ENCODE data around the gene UNC5A. TPM values are rescaled to one million over a fixed set of nuclear protein-coding genes. Genes with fewer than 3 reads are reported as not detected.

The UNC5A gene
- not detected for total RNA-seq (ENCODE audit: insufficient read depth, low replicate concordance)

- DNase-seq (ENCODE audit: low spot score): no peak
These were observed at the start of gene UNC5A for GRCh38 chr5:176810081-176810597. Gene UNC5A (plus strand): TSS chr5:176810559. CDS start chr5:176810751, 192 bp downstream.

DNA sequence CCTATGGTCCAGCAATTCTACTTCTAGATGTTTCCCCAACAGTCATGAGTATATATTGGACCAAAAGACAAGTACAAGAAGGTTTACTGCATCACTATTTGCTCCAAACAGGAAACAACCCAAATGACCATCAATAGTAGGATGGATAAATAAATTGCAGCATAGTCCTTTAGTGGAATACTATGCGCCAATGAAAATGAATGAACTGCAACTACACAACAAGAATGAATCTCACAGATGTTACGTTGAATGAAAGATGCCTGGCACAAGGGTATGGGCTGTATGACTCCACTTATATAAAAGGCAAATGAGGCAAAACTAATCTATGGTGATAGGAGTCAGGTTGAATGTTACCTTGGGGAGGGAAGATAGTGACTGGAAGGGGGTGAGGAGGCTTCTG lies 48.6 kb upstream of the UNC5A start:
- DNase-seq (ENCODE audit: low spot score): no peak

- DNase-seq (ENCODE audit: low spot score): no peak
These were observed 47.9 kb upstream of the UNC5A start for GRCh38 chr5:176762489-176762888.

- DNase-seq (ENCODE audit: low spot score): no peak
These were observed 44.7 kb upstream of the UNC5A start for GRCh38 chr5:176765687-176766086.

DNA sequence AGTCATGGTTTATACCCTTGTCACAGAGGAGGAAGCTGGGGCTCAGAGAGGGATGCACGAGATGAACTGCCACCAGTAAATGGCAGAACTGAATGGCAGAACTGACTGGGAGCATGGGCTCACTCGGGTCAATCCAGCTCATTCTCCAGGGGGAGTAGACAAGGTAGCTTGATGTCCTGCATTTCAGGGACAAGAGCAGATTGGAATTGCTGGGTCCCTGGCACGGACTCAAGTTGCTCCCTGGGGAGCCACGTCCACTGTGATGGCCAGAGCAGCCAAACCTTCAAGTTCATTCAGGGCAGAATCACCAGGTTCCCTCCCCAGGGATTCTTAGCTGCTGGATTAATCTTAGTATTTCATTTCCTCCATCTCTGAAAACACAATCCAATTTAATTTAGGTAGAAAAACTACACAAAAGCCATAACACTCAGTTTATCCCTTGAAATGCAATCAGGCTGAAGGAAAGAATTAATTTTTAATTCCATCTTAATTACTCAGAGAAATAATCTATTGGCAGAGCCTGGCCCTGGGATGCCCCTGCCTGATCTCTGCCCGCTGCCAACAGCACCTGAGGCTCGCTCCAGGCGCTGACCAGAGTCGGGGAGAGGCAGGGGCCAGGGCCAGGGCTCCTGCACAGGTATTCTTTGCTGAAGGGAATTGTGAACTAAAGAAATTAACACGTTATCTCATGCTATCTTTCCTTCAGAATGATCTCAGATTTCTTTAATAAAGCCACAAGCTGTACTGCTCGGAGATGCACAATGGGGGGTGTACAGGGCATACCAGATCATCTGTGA lies 42.0 kb upstream of the UNC5A start:
- no peak for DNase-seq (ENCODE audit: low spot score)

GRCh38 chr5:176769911-176770310 lies 40.4 kb upstream of the UNC5A start:
- DNase-seq (ENCODE audit: low spot score): no peak

DNA sequence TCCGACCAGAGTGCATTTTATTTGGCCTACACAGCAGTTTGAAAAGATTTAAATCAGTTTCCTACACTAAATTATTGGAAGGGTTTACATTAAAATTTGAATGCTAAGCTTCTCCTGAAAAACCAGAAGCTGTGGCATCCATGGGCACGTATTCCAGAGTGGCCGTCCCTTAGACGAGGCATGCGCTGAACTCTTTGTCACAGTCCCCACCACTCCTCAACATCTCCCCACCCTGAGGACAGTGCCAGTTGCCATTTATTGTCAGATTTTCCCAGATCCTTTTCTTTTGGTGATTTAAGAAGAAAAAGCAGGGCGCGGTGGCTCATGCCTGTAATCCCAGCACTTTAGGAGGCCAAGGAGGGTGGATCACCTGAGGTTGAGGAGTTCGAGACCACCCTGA lies 39.9 kb upstream of the UNC5A start:
- no peak for DNase-seq (ENCODE audit: low spot score)

DNA sequence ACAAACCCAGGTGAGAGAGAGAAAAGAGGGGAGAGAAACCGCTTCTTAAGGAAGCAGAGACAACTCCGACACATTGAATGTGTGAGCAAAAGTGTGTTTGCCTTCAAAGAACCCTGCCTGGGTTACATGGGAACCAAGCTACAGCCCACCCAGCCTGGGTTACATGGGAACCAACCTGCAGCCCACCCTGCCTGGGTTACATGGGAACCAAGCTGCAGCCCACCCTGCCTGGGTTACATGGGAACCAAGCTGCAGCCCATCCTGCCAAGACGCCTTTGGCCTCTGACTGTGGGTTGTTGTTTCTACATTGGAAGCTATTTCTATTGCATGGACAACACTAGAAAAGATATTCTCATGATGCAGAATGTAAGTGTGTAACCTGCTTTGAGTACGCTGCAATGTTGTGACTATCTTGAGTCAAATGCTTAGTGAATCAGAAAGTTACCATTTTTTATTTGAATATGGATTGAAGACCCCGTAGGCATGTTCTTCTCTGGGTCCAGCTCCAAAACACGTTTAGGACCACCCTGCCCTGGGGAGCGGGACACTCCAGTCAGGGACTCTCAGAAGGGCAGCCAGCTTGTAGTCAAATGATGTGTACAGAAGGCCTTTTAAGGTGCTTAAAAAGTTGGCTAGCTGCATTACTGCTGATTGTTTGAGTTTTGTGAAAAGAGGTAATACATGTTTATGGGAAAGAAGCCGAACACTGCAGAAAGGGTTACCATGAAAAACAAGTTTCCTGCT lies 39.1 kb upstream of the UNC5A start:
- DNase-seq (ENCODE audit: low spot score): no peak

GRCh38 chr5:176772271-176773210 lies 37.8 kb upstream of the UNC5A start:
- no peak for DNase-seq (ENCODE audit: low spot score)

DNA sequence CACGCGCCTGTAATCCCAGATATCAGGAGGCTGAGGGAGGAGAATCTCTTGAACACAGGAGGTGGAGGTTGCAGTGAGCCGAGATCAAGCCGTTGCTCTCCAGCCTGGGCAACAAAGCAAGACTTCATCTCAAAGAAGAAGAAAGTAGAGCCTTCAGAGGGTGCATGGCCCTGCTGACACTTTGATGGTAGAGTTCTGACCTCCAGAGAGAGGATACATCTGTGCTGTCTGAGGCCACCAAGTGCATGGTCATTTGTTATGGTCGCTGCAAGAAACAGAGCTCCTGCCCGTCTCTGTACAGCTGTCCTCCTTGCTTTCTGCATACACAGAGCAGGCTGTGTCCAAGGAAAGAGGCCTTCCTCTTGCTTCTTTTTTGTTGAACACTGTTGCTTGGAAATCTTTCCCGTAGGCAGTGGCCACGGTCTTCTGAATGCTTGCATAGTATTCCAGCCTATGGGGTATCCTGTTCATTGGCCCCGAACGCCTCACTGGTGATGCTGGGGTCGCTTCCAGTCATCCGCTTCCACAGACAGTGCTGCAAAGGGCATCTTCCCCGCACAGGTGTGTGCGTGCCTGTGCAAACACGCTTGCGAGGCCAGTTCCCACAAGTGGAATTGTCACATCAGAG lies 36.8 kb upstream of the UNC5A start:
- no peak for DNase-seq (ENCODE audit: low spot score)

GRCh38 chr5:176774216-176775171 lies 35.9 kb upstream of the UNC5A start:
- DNase-seq (ENCODE audit: low spot score): no peak

DNA sequence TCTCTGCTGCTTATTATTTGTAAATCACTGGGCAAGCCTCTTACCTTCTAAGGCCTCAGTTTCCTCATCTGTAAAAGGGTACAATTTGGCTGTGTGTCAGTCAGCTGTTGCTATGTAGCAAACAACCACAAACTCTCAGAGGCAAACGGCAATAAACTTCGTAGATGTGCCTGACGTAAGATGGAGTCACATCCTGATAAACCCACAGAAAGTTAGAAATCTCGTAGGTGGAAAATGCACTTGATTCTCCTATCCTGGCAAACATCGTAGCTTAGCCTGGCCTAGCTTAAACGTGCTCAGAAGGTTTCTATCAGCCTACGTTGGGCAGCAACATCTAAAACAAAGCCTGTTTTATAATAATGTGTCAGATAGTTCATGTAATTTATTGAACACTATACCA lies 35.0 kb upstream of the UNC5A start:
- DNase-seq (ENCODE audit: low spot score): no peak

DNA sequence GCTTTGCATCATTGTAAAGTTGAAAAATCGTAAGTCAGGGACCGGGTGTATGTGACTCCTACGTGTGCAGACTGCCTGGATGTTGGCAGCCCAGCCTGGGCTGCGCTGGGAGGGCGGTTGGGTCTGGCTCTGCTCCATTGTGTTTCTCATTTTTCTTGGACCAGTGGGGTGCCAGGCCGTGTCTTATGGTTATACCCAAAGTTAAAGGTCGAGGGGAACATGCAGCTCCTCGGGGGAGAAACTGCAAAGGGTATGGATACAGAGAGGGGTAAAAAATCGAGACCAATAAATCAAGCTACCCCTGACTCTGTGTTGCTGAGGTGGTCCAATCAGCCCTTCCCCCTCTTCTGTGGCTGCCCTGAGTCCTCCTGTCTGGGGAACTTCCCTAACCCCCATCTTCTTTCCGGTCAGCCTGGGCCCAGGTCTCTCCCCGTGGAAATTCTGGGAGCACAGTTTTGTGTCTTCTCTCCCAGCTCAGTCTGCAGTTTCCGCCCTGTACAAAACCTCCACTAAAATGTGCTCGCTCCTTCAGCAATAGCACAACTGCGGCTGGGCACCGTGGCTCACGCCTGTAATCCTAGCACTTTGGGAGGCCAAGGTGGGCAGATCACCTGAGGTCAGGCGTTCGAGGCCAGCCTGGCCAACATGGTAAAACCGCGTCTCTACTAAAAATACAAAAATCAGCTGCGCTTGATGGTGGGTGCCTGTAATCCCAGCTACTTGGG lies 34.1 kb upstream of the UNC5A start:
- no peak for DNase-seq (ENCODE audit: low spot score)

DNA sequence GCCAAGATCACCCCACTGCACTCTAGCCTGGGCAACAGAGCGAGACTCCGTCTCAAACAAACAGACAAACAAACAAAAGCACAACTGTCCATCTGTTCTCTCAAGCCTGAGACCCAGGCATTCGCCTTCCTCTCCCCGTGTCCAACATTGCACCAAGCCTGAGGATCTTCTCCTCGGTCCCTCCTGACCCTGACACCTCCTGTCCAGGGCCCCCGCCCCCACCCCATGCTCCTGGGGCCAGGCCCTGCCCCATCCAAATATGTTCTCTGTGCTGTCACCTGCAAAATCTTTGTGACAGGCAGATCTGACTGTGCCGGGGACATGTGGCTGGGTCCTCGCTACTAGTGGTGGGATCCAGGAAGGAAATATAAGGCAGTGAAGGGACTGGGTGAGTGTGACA lies 33.4 kb upstream of the UNC5A start:
- no peak for DNase-seq (ENCODE audit: low spot score)

DNA sequence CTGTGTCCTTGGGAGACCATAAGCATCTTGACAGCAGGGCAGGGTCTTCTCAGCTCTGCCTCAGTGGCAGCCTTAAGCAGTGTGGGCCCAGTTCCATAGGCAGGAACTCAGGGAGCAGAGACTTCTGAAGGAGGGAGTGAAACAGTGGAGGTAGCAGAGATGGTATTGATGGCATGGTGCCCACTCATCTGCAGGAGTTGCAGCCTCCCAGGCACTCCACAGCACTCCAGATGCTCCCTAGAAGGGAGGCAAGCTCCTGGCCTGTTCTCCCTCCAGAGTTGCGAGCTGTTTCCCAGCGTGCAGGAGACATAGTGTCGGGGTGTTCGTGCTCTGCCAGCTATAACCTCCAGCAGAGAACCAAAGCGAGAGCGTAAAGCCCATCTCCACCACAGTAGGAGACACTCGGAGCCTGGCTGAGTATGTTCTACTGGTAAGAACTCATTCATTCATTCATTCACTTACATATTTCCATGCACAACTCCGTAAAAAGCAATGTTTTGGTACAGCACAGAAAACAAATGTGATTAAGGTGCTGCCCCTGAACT lies 31.4 kb upstream of the UNC5A start:
- no peak for DNase-seq (ENCODE audit: low spot score)

- no peak for DNase-seq (ENCODE audit: low spot score)
These were observed 30.8 kb upstream of the UNC5A start for GRCh38 chr5:176779537-176779936.

GRCh38 chr5:176780176-176781053 lies 29.9 kb upstream of the UNC5A start:
- no peak for DNase-seq (ENCODE audit: low spot score)

GRCh38 chr5:176781054-176781375 lies 29.3 kb upstream of the UNC5A start:
- DNase-seq (ENCODE audit: low spot score): no peak
